Heart right ventricle (tissue), 16 donors: ENCODE data around the gene CWC27. TPM values are rescaled to one million over a fixed set of nuclear protein-coding genes. Genes with fewer than 3 reads are reported as not detected.

Experiments used
- ATAC-seq, 8 donors: fragments of 200-7000 bp; cut with Tn5 transposase; one replicate each; pipeline ENCODE4 v1.9.1; 2020; ENCODE audit warnings: mild to moderate bottlenecking in 8 of 8, moderate library complexity in 8 of 8, moderate number of reproducible peaks in 1 of 8
- DNase-seq, 2 donors: peaks; one replicate each; pipeline ENCODE4 v3.0.0-alpha.2; 2020
- H3K27ac ChIP-seq, 10 donors: fragments of 200-600 bp; sonication (generic) in 2 of 10; one replicate each; pipeline versions ENCODE4 v1.5.0 to v1.8.0; 2020 to 2022; ENCODE audit warnings: mild to moderate bottlenecking in 3 of 10
- H3K27me3 ChIP-seq, 7 donors: fragments of 200-600 bp; one replicate each; pipeline ENCODE4 v1.8.0; 2021 to 2022; ENCODE audit warnings: mild to moderate bottlenecking in 2 of 7
- H3K36me3 ChIP-seq, 9 donors: fragments of 200-600 bp; sonication (generic) in 1 of 9; one replicate each; pipeline versions ENCODE4 v1.5.0 to v1.8.0; 2020 to 2022; ENCODE audit warnings: mild to moderate bottlenecking in 2 of 9
- H3K4me1 ChIP-seq, 9 donors: fragments of 200-600 bp; sonication (generic) in 1 of 9; one replicate each; pipeline versions ENCODE4 v1.5.0 to v1.8.0; 2020 to 2022; ENCODE audit warnings: mild to moderate bottlenecking in 4 of 9
- H3K4me3 ChIP-seq, 10 donors: fragments of 200-600 bp; sonication (generic) in 2 of 10; one replicate each; pipeline versions ENCODE4 v1.5.0 to v1.8.0; 2020 to 2022; ENCODE audit warnings: mild to moderate bottlenecking in 7 of 10, moderate library complexity in 2 of 10
- H3K9me3 ChIP-seq, 11 donors: fragments of 200-600 bp in 10 of 11; sonication (generic) in 2 of 11; one replicate each; pipeline versions ENCODE4 v1.5.0 to v1.8.0; 2013 to 2022; ENCODE audit warnings: mild to moderate bottlenecking in 2 of 11, control low read depth in 1 of 11, moderate library complexity in 1 of 11
- WGBS, 2 donors: extraction: QIAGEN DNeasy Blood & Tissue Kit; methylation state at CpG; one replicate each; pipeline ENCODE4 v1.1.7; 2013; ENCODE audit warnings: inconsistent platforms in 1 of 2; 5-methylcytosine and 5-hydroxymethylcytosine counted together
- intact Hi-C, 10 donors: fragments of 100-400 bp; cut with DNase I; formaldehyde crosslinking; loops; one replicate each; pipeline versions ENCODE4 v1.11.1 to v1.14.2; 2022
- polyA plus RNA-seq, 2 donors: library from polyadenylated mRNA; stranded (reverse); fragments of 200-250 nt; gene quantifications; one replicate each; pipeline ENCODE4 v1.2.3, GENCODE V29; 2013
- total RNA-seq, 10 donors: library from RNA; stranded (reverse); fragmentation: NEBNext Ultra II Directional in 3 of 10; extraction: Animal tissue kit (Norgen Biotek cat#: 25700) in 3 of 10; gene quantifications; one replicate each; pipeline versions ENCODE4 v1.2.1 to v1.2.4, GENCODE V29; 2021 to 2023
- TF ChIP-seq, protein P1 (sequence below), 9 donors: fragments of 200-600 bp; sonication (generic) in 2 of 9; IDR thresholded peaks; one replicate each; pipeline versions ENCODE4 v1.5.0 to v1.8.0; 2021 to 2022; ENCODE audit warnings: antibody characterized with exemption in 9 of 9, mild to moderate bottlenecking in 5 of 9, moderate library complexity in 1 of 9
- donor health status: Arrhythmogenic right ventricular cardiomyopathy.
- donor health status: ischemic (EF 13 %, LVEDD 7.1; RV severe dilation, severe dysfunction).
- donor health status: healthy with polysubstance abuse.
- donor health status: DM: no; HTN: yes; CAD: no.
- donor health status: DM: no; HTN: no; CAD: no.
- donor health status: ischemic (EF 25% LVEDD 6.9; RV normal size, moderate dysfunction).
- donor health status: ischemic (EF 25% LVEDD 5.7; RV mildly dilated, moderate dysfunction).
- donor health status: healthy.
- donor health status: DM: yes; HTN: yes; CAD: no.
- donor health status: Ischemic cardiomyopathy.
- donor health status: ischemic (EF 35%, LVEDD 5.7; RV mildly dilated, moderate dysfunction).
- donor health status: nonischemic (EF 11% LVEDD 7.7; RV severe dilation, severe dysfunction).
- donor health status: DM: yes; HTN: yes; CAD: no.
- donor health status: PGD.
- donor health status: ischemic (EF 29% LVEDD 5.4; RV normal size, mild dysfunction).
- donor health status: nonischemic (EF 23%, LVEDD 6.1; RV moderate dilation, normal function).

Gene CWC27
- total and polyA plus RNA-seq, 12 donors, result 18.7 to 32.1 (median 23.5) TPM

DNA sequence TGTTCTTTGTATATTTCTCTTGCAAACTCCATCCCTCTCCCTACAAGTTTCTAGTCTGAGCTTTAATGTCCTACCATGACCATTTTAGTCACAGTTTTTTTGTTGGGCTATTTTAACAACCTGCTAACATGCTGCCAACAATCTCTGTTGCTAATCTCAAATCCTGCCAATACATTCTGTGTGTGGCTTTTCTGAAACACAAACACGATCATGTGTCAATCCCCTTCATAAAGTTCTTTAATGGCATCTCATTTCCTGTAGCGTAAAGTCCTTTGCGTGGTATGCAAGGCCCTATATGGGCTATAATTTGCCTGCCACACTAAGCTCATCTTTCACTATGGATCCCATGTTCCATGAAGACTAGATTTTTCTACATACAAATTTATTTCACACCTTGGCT, 180.6 kb downstream of the CWC27 start:
- ATAC-seq (no peak), DNase-seq (no peak)
- Histone ChIP-seq H3K4me1 (peaks cover 0 to 9% (median 5%) of the 10 kb centered on the region in 9 donors), H3K36me3 (no peaks in the 10 kb centered on the region), H3K4me3 (no peak overlapping the region), H3K27me3 (no peaks in the 10 kb centered on the region), H3K9me3 (peaks cover 0 to 10% (median 0%) of the 10 kb centered on the region in 11 donors), H3K27ac (no peak overlapping the region)
- WGBS, 2 donors, result 71 to 76% methylated on average over 3 of the region's 3 CpGs
- TF ChIP-seq, protein P1, sequence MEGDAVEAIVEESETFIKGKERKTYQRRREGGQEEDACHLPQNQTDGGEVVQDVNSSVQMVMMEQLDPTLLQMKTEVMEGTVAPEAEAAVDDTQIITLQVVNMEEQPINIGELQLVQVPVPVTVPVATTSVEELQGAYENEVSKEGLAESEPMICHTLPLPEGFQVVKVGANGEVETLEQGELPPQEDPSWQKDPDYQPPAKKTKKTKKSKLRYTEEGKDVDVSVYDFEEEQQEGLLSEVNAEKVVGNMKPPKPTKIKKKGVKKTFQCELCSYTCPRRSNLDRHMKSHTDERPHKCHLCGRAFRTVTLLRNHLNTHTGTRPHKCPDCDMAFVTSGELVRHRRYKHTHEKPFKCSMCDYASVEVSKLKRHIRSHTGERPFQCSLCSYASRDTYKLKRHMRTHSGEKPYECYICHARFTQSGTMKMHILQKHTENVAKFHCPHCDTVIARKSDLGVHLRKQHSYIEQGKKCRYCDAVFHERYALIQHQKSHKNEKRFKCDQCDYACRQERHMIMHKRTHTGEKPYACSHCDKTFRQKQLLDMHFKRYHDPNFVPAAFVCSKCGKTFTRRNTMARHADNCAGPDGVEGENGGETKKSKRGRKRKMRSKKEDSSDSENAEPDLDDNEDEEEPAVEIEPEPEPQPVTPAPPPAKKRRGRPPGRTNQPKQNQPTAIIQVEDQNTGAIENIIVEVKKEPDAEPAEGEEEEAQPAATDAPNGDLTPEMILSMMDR (IDR thresholded peaks at IDR 0.05), result no peak
- intact Hi-C loops, result loop anchor here in 3 of 10 donors (10.0 kb wide), 1 partner anchor 135 kb away; no protein-coding TSS in a partner anchor

DNA sequence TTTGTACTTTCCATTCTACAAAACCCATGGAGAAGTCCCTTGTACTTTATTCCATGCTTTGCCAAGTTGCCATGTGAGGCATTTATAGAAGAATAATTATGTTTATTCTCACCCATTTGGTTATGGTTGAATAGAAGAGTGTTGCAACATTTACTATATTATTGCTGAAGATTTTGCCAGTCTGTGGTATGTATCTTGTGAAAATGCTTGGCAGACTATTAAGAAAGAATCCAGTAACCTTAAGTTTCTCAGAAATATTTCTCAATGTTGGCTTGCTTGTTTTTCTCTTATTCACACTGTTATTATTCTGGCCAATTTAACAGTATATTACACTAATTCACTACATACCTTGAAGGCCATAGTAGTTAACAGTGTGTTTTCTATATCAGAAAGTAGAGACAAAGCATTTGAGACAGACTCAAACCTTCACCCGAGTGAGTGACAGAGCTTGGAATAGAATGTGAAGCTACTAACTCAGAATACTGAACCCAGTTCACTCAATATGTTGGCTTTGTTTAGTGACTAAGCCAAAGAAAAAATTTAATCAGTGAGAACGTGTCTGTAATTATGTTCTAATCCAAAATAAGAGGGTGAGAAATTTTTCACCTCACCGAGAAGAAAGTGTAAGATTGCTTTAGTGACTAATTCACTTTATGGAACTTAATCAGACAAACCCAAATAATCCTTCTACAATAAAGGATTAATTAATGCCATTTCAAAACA, 184.4 kb downstream of the CWC27 start:
- Histone ChIP-seq H3K27me3 (no peaks in the 10 kb centered on the region), H3K27ac (no peak overlapping the region), H3K9me3 (peaks cover 0 to 10% (median 0%) of the 10 kb centered on the region in 11 donors), H3K4me3 (no peak overlapping the region), H3K36me3 (no peaks in the 10 kb centered on the region), H3K4me1 (no peaks in the 10 kb centered on the region)
- 62 to 74% methylated on average over 3 of the region's 3 CpGs for WGBS, 2 donors
- intact Hi-C loops, result loop anchor here in 2 of 10 donors (10.0 kb wide), 2 partner anchors 138 to 152 kb away; no protein-coding TSS in a partner anchor
- no peak for DNase-seq
- no peak for ATAC-seq
- TF ChIP-seq, protein P1 (IDR thresholded peaks at IDR 0.05), result no peak

DNA sequence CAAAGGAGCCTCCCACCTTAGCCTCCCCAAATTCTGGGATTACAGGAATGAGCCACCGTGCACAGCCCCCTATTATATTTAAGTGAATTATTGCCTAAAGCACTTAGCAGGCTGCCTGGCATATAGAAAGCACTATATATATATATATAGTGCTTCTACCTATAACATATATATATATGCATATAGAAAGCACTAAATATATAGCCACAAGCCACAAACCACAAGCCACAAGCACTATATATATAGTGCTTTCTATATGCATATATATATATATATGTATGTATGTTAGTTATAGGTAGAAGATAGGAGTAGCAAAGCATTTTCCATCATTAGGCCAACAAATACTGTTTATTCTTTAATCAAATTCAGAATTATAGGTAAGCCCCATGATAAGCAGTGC, 185.8 kb downstream of the CWC27 start:
- DNase-seq, result no peak
- WGBS, 2 donors, result 96 to 100% methylated on average over 1 of the region's 1 CpG
- Histone ChIP-seq H3K36me3 (no peaks in the 10 kb centered on the region), H3K4me3 (no peak overlapping the region), H3K27ac (no peak overlapping the region), H3K4me1 (no peaks in the 10 kb centered on the region), H3K27me3 (no peaks in the 10 kb centered on the region), H3K9me3 (peaks cover 0 to 10% (median 0%) of the 10 kb centered on the region in 11 donors)
- TF ChIP-seq, protein P1 (IDR thresholded peaks at IDR 0.05), result no peak
- intact Hi-C loops, result loop anchor here in 2 of 10 donors (10.0 kb wide), 2 partner anchors 140 to 150 kb away; no protein-coding TSS in a partner anchor
- ATAC-seq, result no peak

DNA sequence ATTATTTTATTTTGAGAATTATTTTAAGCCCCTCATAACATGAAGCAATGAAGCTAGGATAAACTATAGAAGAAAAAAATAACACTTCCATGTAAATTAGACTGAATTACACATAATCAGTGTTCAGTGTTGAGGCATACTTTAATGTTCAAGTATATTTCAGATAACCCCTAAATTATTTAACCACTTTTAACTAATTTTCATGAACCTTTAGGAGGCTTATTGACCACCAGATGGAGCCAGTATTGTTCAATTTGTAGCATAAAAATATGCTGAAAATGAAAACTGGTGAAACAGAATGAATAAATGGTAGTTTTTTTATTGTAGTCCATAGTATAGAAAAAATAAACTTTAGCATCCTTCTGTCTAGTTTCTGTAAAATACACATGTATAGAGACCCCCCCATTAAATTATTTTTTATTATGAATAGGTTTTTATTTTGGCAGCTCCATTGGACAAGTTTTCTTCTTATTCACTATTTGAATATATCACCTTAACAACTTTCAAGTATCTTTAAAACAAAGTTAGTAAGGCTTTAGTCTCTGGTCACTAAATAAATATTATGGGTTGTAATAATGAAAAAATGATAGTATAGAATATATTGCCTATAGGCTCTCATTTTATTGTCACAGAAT, 190.1 kb downstream of the CWC27 start:
- DNase-seq (no peak), ATAC-seq (no peak)
- Histone ChIP-seq H3K4me1 (no peaks in the 10 kb centered on the region), H3K36me3 (no peaks in the 10 kb centered on the region), H3K4me3 (no peak overlapping the region), H3K27me3 (no peaks in the 10 kb centered on the region), H3K9me3 (peaks cover 0 to 18% (median 6%) of the 10 kb centered on the region in 11 donors), H3K27ac (no peak overlapping the region)
- TF ChIP-seq, protein P1 (IDR thresholded peaks at IDR 0.05), result peak; percentile 13 to 78 (median 57)
- intact Hi-C loops, result loop anchor here in 8 of 10 donors (2.0 to 10.0 kb wide), 6 partner anchors 143 to 524 kb away; partner anchors contain the start of gene ADAMTS6 (in 3 of the 8)
